T-helper 17 cell (primary cell): Measurements from ENCODE around the gene FAM237B. TPM values are rescaled to one million over a fixed set of nuclear protein-coding genes. Genes with fewer than 3 reads are reported as not detected.

ENCODE experiments used
- ATAC-seq: fragments of 150-1000 bp; cut with Tn5 transposase; 2 replicates; pipeline ENCODE4 v1.10.0; 2021; ENCODE audit warnings: mild to moderate bottlenecking, moderate library complexity
- DNase-seq, 3 donors: peaks; one replicate each; pipeline versions ENCODE4 v3.0.0 to v3.0.0-alpha.2; 2020 to 2021
- H3K9me3 ChIP-seq: one replicate; pipeline ENCODE4 v1.7.0; 2013; ENCODE audit warnings: low read length, mild to moderate bottlenecking; ENCODE audit not compliant: control insufficient read depth, poor library complexity, severe bottlenecking
- H3K27ac Mint-ChIP-seq: one replicate; pipeline ENCODE4 v1.8.0; 2022; ENCODE audit warnings: mild to moderate bottlenecking, moderate library complexity, mixed read lengths
- H3K27me3 Mint-ChIP-seq: one replicate; pipeline ENCODE4 v1.8.0; 2022; ENCODE audit warnings: mixed read lengths
- H3K36me3 Mint-ChIP-seq: one replicate; pipeline ENCODE4 v1.8.0; 2022; ENCODE audit warnings: low read depth, mixed read lengths
- H3K4me1 Mint-ChIP-seq: one replicate; pipeline ENCODE4 v1.8.0; 2022; ENCODE audit warnings: mild to moderate bottlenecking, mixed read lengths
- H3K4me3 Mint-ChIP-seq: one replicate; pipeline ENCODE4 v1.8.0; 2022; ENCODE audit warnings: mild to moderate bottlenecking, moderate library complexity, mixed read lengths
- total RNA-seq, 4 donors: library from RNA in 2 of 4; stranded (reverse) in 2 of 4; gene quantifications; one replicate each; pipeline ENCODE4 v1.2.3 and lab custom pipeline; 2022 to 2026

The FAM237B gene
- total RNA-seq, 2 donors from 2014 or later: not detected

GRCh38 chr7:90322837-90323236 lies 1.7 kb upstream of the FAM237B start:
- peaks cover 46% of the 10 kb centered on the region for H3K27me3 Mint-ChIP-seq
- peaks cover 7% of the 10 kb centered on the region for H3K4me1 Mint-ChIP-seq
- no peak overlapping the region for H3K27ac Mint-ChIP-seq
- H3K4me3 Mint-ChIP-seq: no peak overlapping the region
- peaks cover 11% of the 10 kb centered on the region for H3K36me3 Mint-ChIP-seq
- ATAC-seq (no peak), DNase-seq (no peak)
- H3K9me3 ChIP-seq: no peaks in the 10 kb centered on the region

GRCh38 chr7:90320418-90320800 lies 695 bp downstream of the FAM237B start:
- H3K9me3 ChIP-seq: no peaks in the 10 kb centered on the region
- ATAC-seq: no peak
- DNase-seq: no peak
- no peak overlapping the region for H3K27ac Mint-ChIP-seq
- peaks cover 11% of the 10 kb centered on the region for H3K36me3 Mint-ChIP-seq
- peaks cover 70% of the 10 kb centered on the region for H3K27me3 Mint-ChIP-seq
- H3K4me1 Mint-ChIP-seq: peaks cover 7% of the 10 kb centered on the region
- H3K4me3 Mint-ChIP-seq: peak overlapping the region; percentile 4

- no peaks in the 10 kb centered on the region for H3K9me3 ChIP-seq
- Mint-ChIP-seq H3K4me3 (peak overlapping the region; percentile 4), H3K27me3 (peaks cover 74% of the 10 kb centered on the region), H3K27ac (no peak overlapping the region), H3K4me1 (peaks cover 7% of the 10 kb centered on the region), H3K36me3 (peaks cover 11% of the 10 kb centered on the region)
- ATAC-seq (no peak), DNase-seq (no peak)
Observed at GRCh38 chr7:90320014-90320413, 1.1 kb downstream of the FAM237B start.

- no peak for ATAC-seq
- H3K27me3 Mint-ChIP-seq: peaks cover 53% of the 10 kb centered on the region
- H3K9me3 ChIP-seq: no peaks in the 10 kb centered on the region
- H3K4me3 Mint-ChIP-seq: no peak overlapping the region
- no peak overlapping the region for H3K27ac Mint-ChIP-seq
- H3K4me1 Mint-ChIP-seq: no peaks in the 10 kb centered on the region
- DNase-seq: no peak
- H3K36me3 Mint-ChIP-seq: no peaks in the 10 kb centered on the region
Observed at GRCh38 chr7:90313907-90314306, 7.2 kb downstream of the FAM237B start.

- H3K9me3 ChIP-seq: no peaks in the 10 kb centered on the region
- H3K36me3 Mint-ChIP-seq: no peaks in the 10 kb centered on the region
- no peak for ATAC-seq
- H3K27me3 Mint-ChIP-seq: peaks cover 49% of the 10 kb centered on the region
- H3K27ac Mint-ChIP-seq: no peak overlapping the region
- no peak for DNase-seq
- H3K4me1 Mint-ChIP-seq: no peaks in the 10 kb centered on the region
- no peak overlapping the region for H3K4me3 Mint-ChIP-seq
Observed at GRCh38 chr7:90312745-90313144, 8.4 kb downstream of the FAM237B start.

- no peaks in the 10 kb centered on the region for H3K9me3 ChIP-seq
- no peak for DNase-seq
- H3K4me3 Mint-ChIP-seq: no peak overlapping the region
- no peak overlapping the region for H3K27ac Mint-ChIP-seq
- peaks cover 33% of the 10 kb centered on the region for H3K27me3 Mint-ChIP-seq
- H3K4me1 Mint-ChIP-seq: no peaks in the 10 kb centered on the region
- no peak for ATAC-seq
- no peaks in the 10 kb centered on the region for H3K36me3 Mint-ChIP-seq
Observed at GRCh38 chr7:90311175-90311574, 9.9 kb downstream of the FAM237B start.

GRCh38 chr7:90309872-90310271 lies 11.2 kb downstream of the FAM237B start:
- H3K4me3 Mint-ChIP-seq: no peak overlapping the region
- H3K4me1 Mint-ChIP-seq: no peaks in the 10 kb centered on the region
- ATAC-seq (no peak), DNase-seq (no peak)
- H3K27ac Mint-ChIP-seq: no peak overlapping the region
- H3K9me3 ChIP-seq: no peaks in the 10 kb centered on the region
- no peaks in the 10 kb centered on the region for H3K36me3 Mint-ChIP-seq
- H3K27me3 Mint-ChIP-seq: peaks cover 20% of the 10 kb centered on the region

GRCh38 chr7:90303241-90303640 lies 17.9 kb downstream of the FAM237B start:
- no peaks in the 10 kb centered on the region for H3K9me3 ChIP-seq
- H3K27ac Mint-ChIP-seq: no peak overlapping the region
- peaks cover 28% of the 10 kb centered on the region for H3K27me3 Mint-ChIP-seq
- no peaks in the 10 kb centered on the region for H3K36me3 Mint-ChIP-seq
- no peak for DNase-seq
- H3K4me3 Mint-ChIP-seq: no peak overlapping the region
- no peak for ATAC-seq
- no peaks in the 10 kb centered on the region for H3K4me1 Mint-ChIP-seq

- Mint-ChIP-seq H3K4me1 (no peaks in the 10 kb centered on the region), H3K36me3 (no peaks in the 10 kb centered on the region), H3K27ac (no peak overlapping the region), H3K4me3 (no peak overlapping the region), H3K27me3 (peaks cover 27% of the 10 kb centered on the region)
- no peaks in the 10 kb centered on the region for H3K9me3 ChIP-seq
- DNase-seq: no peak
- peak; percentile 69 for ATAC-seq
Observed at GRCh38 chr7:90298145-90299038, 22.7 kb downstream of the FAM237B start.

- H3K27ac Mint-ChIP-seq: no peak overlapping the region
- no peaks in the 10 kb centered on the region for H3K36me3 Mint-ChIP-seq
- no peak overlapping the region for H3K4me3 Mint-ChIP-seq
- no peaks in the 10 kb centered on the region for H3K9me3 ChIP-seq
- DNase-seq: no peak
- peaks cover 1% of the 10 kb centered on the region for H3K4me1 Mint-ChIP-seq
- no peak for ATAC-seq
- no peaks in the 10 kb centered on the region for H3K27me3 Mint-ChIP-seq
Observed at GRCh38 chr7:90290244-90291113, 30.6 kb downstream of the FAM237B start.

GRCh38 chr7:90288154-90288553 lies 33.0 kb downstream of the FAM237B start:
- H3K27me3 Mint-ChIP-seq: no peaks in the 10 kb centered on the region
- H3K9me3 ChIP-seq: no peaks in the 10 kb centered on the region
- no peak for DNase-seq
- no peak overlapping the region for H3K27ac Mint-ChIP-seq
- no peaks in the 10 kb centered on the region for H3K36me3 Mint-ChIP-seq
- no peak for ATAC-seq
- H3K4me3 Mint-ChIP-seq: no peak overlapping the region
- peaks cover 8% of the 10 kb centered on the region for H3K4me1 Mint-ChIP-seq

GRCh38 chr7:90276033-90276728 lies 44.9 kb downstream of the FAM237B start:
- Mint-ChIP-seq H3K27ac (no peak overlapping the region), H3K36me3 (no peaks in the 10 kb centered on the region), H3K4me1 (no peaks in the 10 kb centered on the region), H3K27me3 (peaks cover 5% of the 10 kb centered on the region), H3K4me3 (no peak overlapping the region)
- H3K9me3 ChIP-seq: no peaks in the 10 kb centered on the region
- ATAC-seq: no peak
- no peak for DNase-seq

GRCh38 chr7:90274161-90274560 lies 46.9 kb downstream of the FAM237B start:
- Mint-ChIP-seq H3K4me3 (no peak overlapping the region), H3K36me3 (peaks cover 3% of the 10 kb centered on the region), H3K27me3 (peaks cover 5% of the 10 kb centered on the region), H3K4me1 (peaks cover 3% of the 10 kb centered on the region), H3K27ac (no peak overlapping the region)
- DNase-seq (no peak), ATAC-seq (no peak)
- H3K9me3 ChIP-seq: no peaks in the 10 kb centered on the region
